Measurements from ENCODE around the gene DOHH. TPM values are rescaled to one million over a fixed set of nuclear protein-coding genes. Genes with fewer than 3 reads are reported as not detected.
"Not testable (repeated sequence)": the region's sequence is repeated elsewhere in the genome, so short reads cannot be mapped to it uniquely, and the experiment has no call there.

Gene DOHH
- total RNA-seq, 1 experiment from 2014 or later, result 13.0 TPM

- DNase-seq (ENCODE audit: extremely low read depth, low read depth), result no peak
These were observed 20.6 kb upstream of the DOHH start for GRCh38 chr19:3521104-3521445.

GRCh38 chr19:3520166-3521103 lies 20.0 kb upstream of the DOHH start:
- no peak for DNase-seq (ENCODE audit: extremely low read depth, low read depth)

- no peak for DNase-seq (ENCODE audit: extremely low read depth, low read depth)
These were observed 18.7 kb upstream of the DOHH start for GRCh38 chr19:3519126-3519525.

GRCh38 chr19:3518659-3519058 lies 18.2 kb upstream of the DOHH start:
- no peak for DNase-seq (ENCODE audit: extremely low read depth, low read depth)

GRCh38 chr19:3518255-3518654 lies 17.8 kb upstream of the DOHH start:
- DNase-seq (ENCODE audit: extremely low read depth, low read depth), result no peak

- no peak for DNase-seq (ENCODE audit: extremely low read depth, low read depth)
These were observed 17.2 kb upstream of the DOHH start for GRCh38 chr19:3517638-3518037.

- DNase-seq (ENCODE audit: extremely low read depth, low read depth), result no peak
These were observed 16.3 kb upstream of the DOHH start for GRCh38 chr19:3516675-3517207.

- DNase-seq (ENCODE audit: extremely low read depth, low read depth), result no peak
These were observed 15.5 kb upstream of the DOHH start for GRCh38 chr19:3515891-3516422.

GRCh38 chr19:3514930-3515329 lies 14.5 kb upstream of the DOHH start:
- DNase-seq (ENCODE audit: extremely low read depth, low read depth), result no peak

- DNase-seq (ENCODE audit: extremely low read depth, low read depth), result no peak
These were observed 13.0 kb upstream of the DOHH start for GRCh38 chr19:3513229-3514140.

GRCh38 chr19:3512562-3513228 lies 12.2 kb upstream of the DOHH start:
- DNase-seq (ENCODE audit: extremely low read depth, low read depth), result no peak

- no peak for DNase-seq (ENCODE audit: extremely low read depth, low read depth)
These were observed 11.2 kb upstream of the DOHH start for GRCh38 chr19:3511506-3512251.

- no peak for DNase-seq (ENCODE audit: extremely low read depth, low read depth)
These were observed 10.3 kb upstream of the DOHH start for GRCh38 chr19:3510727-3511126.

- no peak for DNase-seq (ENCODE audit: extremely low read depth, low read depth)
These were observed 9.1 kb upstream of the DOHH start for GRCh38 chr19:3509566-3509989.

- no peak for DNase-seq (ENCODE audit: extremely low read depth, low read depth)
These were observed 8.5 kb upstream of the DOHH start for GRCh38 chr19:3508771-3509535.

- DNase-seq (ENCODE audit: extremely low read depth, low read depth), result not testable (repeated sequence)
These were observed 7.7 kb upstream of the DOHH start for GRCh38 chr19:3508121-3508661.

- no peak for DNase-seq (ENCODE audit: extremely low read depth, low read depth)
These were observed 7.1 kb upstream of the DOHH start for GRCh38 chr19:3507371-3508120.

Data from NCI-H460 (cell line).